ENCODE data around the gene S100A12. TPM values are rescaled to one million over a fixed set of nuclear protein-coding genes. Genes with fewer than 3 reads are reported as not detected.
A peak's percentile ranks its signal among the peaks of the same experiment; 100 is the strongest.

The S100A12 gene
- total RNA-seq, 1 experiment from 2014 or later = not detected

DNA sequence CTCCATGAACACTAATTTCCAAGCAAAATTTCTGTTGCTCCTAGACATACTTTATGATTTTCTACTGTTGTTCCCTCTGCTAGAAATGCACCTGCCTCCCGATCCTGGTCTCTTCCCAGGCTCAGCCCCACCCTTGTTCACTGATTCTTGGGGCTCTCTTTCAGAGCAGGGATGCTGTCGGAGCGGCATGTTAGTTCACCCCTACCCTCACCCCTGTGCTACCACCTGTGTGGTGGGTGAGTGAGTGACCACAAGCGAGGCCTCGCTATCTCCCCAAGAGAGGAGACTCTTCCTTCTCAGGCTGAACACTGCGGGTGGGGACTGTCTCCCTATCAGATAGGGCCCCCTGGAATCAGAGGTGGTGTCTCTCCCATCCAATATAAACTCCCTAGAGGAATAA, 20.4 kb upstream of the S100A12 start:
- Histone ChIP-seq H3K9me2 (replicated peaks; ENCODE audit: low read length) (no peaks in the 10 kb centered on the region), H3K4me2 (ENCODE audit: low read length) (peak overlapping the region; percentile 23), H3K27ac (ENCODE audit: low read length) (no peak overlapping the region), H3K9me3 (ENCODE audit: low read length) (no peaks in the 10 kb centered on the region), H3K79me2 (ENCODE audit: low read length) (no peaks in the 10 kb centered on the region), H4K20me1 (ENCODE audit: low read length) (no peaks in the 10 kb centered on the region), H3K4me1 (ENCODE audit: insufficient read depth, low read length) (peaks cover 23% of the 10 kb centered on the region), H3K9ac (ENCODE audit: low read length) (no peak overlapping the region), H3K36me3 (ENCODE audit: low read depth, low read length) (no peaks in the 10 kb centered on the region), H2AFZ (ENCODE audit: low read length) (no peak overlapping the region), H3K27me3 (ENCODE audit: low read length) (peaks cover 62% of the 10 kb centered on the region), H3F3A (ENCODE audit: low read length, unreplicated experiment) (no peaks in the 10 kb centered on the region), H3K4me3 (ENCODE audit: low read length) (no peak overlapping the region)
- TF ChIP-seq EZH2 (IDR thresholded peaks at IDR 0.05; ENCODE audit: low read length, unreplicated experiment) (no peak), EZH2phosphoT487 (IDR thresholded peaks at IDR 0.05; ENCODE audit: borderline replicate concordance, low read length) (no peak)
- TF ChIP-seq, protein P1, sequence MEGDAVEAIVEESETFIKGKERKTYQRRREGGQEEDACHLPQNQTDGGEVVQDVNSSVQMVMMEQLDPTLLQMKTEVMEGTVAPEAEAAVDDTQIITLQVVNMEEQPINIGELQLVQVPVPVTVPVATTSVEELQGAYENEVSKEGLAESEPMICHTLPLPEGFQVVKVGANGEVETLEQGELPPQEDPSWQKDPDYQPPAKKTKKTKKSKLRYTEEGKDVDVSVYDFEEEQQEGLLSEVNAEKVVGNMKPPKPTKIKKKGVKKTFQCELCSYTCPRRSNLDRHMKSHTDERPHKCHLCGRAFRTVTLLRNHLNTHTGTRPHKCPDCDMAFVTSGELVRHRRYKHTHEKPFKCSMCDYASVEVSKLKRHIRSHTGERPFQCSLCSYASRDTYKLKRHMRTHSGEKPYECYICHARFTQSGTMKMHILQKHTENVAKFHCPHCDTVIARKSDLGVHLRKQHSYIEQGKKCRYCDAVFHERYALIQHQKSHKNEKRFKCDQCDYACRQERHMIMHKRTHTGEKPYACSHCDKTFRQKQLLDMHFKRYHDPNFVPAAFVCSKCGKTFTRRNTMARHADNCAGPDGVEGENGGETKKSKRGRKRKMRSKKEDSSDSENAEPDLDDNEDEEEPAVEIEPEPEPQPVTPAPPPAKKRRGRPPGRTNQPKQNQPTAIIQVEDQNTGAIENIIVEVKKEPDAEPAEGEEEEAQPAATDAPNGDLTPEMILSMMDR (conservative IDR thresholded peaks at IDR 0.05; ENCODE audit: low read depth, low read length) = no peak
- DNase-seq (no peak), ATAC-seq (no peak)
- BruUV-seq (replicated peaks) = no TSS peak
- CTCF ChIA-PET = no interaction called here
- POLR2A ChIA-PET (ENCODE audit: unreplicated experiment) = no interaction called here
- intact Hi-C loops (cut with micrococcal nuclease) = no loop called here

DNA sequence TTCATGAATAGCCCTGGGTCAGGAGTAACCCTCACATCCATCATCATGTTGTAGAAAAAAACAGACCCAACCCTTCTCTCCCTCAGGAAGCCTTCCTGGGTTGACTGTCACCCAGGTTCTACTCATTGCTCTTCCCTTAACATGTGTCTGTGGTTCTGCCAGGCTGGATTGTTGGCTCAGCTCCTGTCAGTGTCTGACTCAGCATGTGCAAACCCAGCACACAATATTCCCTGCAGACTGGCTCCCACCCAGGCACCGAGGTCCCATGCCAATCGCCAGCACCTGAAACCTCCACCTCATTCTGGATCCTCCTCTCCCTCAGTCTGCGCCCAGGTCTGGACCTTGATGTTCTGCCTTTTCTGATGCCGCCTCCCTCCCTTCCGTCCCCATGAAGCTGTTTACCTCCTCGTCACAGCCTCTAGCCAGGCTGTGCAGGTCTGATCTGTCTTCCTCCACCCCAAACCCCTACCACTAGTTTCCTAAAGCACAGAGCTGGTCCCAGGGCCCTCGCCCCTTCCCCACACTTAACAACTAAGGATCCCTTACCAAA, 19.8 kb upstream of the S100A12 start:
- Histone ChIP-seq H3K9me3 (ENCODE audit: low read length) (no peaks in the 10 kb centered on the region), H3K4me1 (ENCODE audit: insufficient read depth, low read length) (peaks cover 28% of the 10 kb centered on the region), H3K9me2 (replicated peaks; ENCODE audit: low read length) (no peaks in the 10 kb centered on the region), H3F3A (ENCODE audit: low read length, unreplicated experiment) (no peaks in the 10 kb centered on the region), H3K4me2 (ENCODE audit: low read length) (peak overlapping the region; percentile 23), H3K9ac (ENCODE audit: low read length) (no peak overlapping the region), H3K79me2 (ENCODE audit: low read length) (no peaks in the 10 kb centered on the region), H3K4me3 (ENCODE audit: low read length) (no peak overlapping the region), H2AFZ (ENCODE audit: low read length) (no peak overlapping the region), H3K27me3 (ENCODE audit: low read length) (peaks cover 57% of the 10 kb centered on the region), H3K36me3 (ENCODE audit: low read depth, low read length) (no peaks in the 10 kb centered on the region), H4K20me1 (ENCODE audit: low read length) (no peaks in the 10 kb centered on the region), H3K27ac (ENCODE audit: low read length) (no peak overlapping the region)
- CTCF ChIA-PET = no interaction called here
- DNase-seq (peak; percentile 80), ATAC-seq (peak; percentile 82)
- intact Hi-C loops (cut with micrococcal nuclease) = no loop called here
- no peak for TF ChIP-seq EZH2 (IDR thresholded peaks at IDR 0.05; ENCODE audit: low read length, unreplicated experiment)
- TF ChIP-seq EZH2phosphoT487 (IDR thresholded peaks at IDR 0.05; ENCODE audit: borderline replicate concordance, low read length) = no peak
- TF ChIP-seq, protein P1 (conservative IDR thresholded peaks at IDR 0.05; ENCODE audit: low read depth, low read length) = no peak
- POLR2A ChIA-PET (ENCODE audit: unreplicated experiment) = no interaction called here
- no TSS peak for BruUV-seq (replicated peaks)

GRCh38 chr1:153394391-153394790, 19.0 kb upstream of the S100A12 start:
- ATAC-seq (no peak), DNase-seq (no peak)
- Histone ChIP-seq H3K27ac (ENCODE audit: low read length) (no peak overlapping the region), H2AFZ (ENCODE audit: low read length) (no peak overlapping the region), H3K9me2 (replicated peaks; ENCODE audit: low read length) (no peaks in the 10 kb centered on the region), H3K4me3 (ENCODE audit: low read length) (no peak overlapping the region), H3K27me3 (ENCODE audit: low read length) (peaks cover 52% of the 10 kb centered on the region), H3K9me3 (ENCODE audit: low read length) (no peaks in the 10 kb centered on the region), H4K20me1 (ENCODE audit: low read length) (no peaks in the 10 kb centered on the region), H3K4me2 (ENCODE audit: low read length) (no peak overlapping the region), H3F3A (ENCODE audit: low read length, unreplicated experiment) (no peaks in the 10 kb centered on the region), H3K9ac (ENCODE audit: low read length) (no peak overlapping the region), H3K4me1 (ENCODE audit: insufficient read depth, low read length) (peaks cover 29% of the 10 kb centered on the region), H3K36me3 (ENCODE audit: low read depth, low read length) (no peaks in the 10 kb centered on the region), H3K79me2 (ENCODE audit: low read length) (no peaks in the 10 kb centered on the region)
- ChIA-PET POLR2A (ENCODE audit: unreplicated experiment) (no interaction called here), CTCF (no interaction called here)
- no TSS peak for BruUV-seq (replicated peaks)
- intact Hi-C loops (cut with micrococcal nuclease) = no loop called here
- TF ChIP-seq EZH2 (IDR thresholded peaks at IDR 0.05; ENCODE audit: low read length, unreplicated experiment) = no peak
- TF ChIP-seq, protein P1 (conservative IDR thresholded peaks at IDR 0.05; ENCODE audit: low read depth, low read length) = no peak; the same call in 1 of the 2 replicates
- no peak for TF ChIP-seq EZH2phosphoT487 (IDR thresholded peaks at IDR 0.05; ENCODE audit: borderline replicate concordance, low read length)
